GM19043 (cell line): ENCODE results near the gene NDUFS1.
"Not testable (repeated sequence)": the region's sequence is repeated elsewhere in the genome, so short reads cannot be mapped to it uniquely, and the experiment has no call there.

Source experiments
- ATAC-seq: cut with Tn5 transposase; IDR thresholded peaks from one replicate; pipeline ENCODE4 v1.9.1; 2021; ENCODE audit warnings: low read depth; ENCODE audit not compliant: unreplicated experiment

NDUFS1 gene

DNA sequence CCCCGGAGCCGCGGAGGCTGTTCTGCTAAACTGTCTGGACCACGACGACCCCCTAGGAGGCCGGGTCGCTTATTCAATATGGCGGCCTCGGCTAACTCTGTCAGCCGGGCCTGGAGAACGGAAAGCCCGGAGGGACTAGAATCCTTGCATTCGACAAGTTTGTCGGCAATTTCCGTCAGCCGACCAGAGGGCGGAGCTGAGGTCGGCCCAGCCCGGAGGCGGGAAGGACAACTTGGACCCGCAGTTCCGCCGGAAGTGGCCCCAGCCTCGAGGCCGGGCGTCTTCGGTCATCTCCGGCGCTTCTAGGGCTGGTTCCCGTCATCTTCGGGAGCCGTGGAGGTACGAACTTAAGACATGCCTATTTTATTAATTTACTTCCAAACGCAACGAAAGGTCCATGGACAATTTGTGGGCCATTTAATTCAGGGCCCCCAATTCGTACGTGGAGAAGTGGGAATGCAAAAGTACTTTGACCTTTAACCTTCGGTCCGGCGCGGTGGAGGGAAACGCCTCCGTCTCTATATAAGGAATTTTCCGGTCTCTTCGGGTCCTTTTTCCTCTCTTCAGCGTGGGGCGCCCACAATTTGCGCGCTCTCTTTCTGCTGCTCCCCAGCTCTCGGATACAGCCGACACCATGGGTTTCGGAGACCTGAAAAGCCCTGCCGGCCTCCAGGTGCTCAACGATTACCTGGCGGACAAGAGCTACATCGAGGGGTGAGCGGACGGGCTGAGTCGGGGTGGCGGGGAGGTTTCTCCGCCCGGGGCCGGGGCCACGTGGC is at the start of gene NDUFS1, which contains the start of gene EEF1B2:
NDUFS1 (minus strand) TSS at position 99 of the 779 bp plus-strand sequence. CDS start 5,766 bp downstream, outside the sequence.
EEF1B2 (plus strand) TSS at position 550 of the 779 bp plus-strand sequence; CDS start at position 635, 85 bp downstream.
- ATAC-seq = peak; percentile 87

DNA sequence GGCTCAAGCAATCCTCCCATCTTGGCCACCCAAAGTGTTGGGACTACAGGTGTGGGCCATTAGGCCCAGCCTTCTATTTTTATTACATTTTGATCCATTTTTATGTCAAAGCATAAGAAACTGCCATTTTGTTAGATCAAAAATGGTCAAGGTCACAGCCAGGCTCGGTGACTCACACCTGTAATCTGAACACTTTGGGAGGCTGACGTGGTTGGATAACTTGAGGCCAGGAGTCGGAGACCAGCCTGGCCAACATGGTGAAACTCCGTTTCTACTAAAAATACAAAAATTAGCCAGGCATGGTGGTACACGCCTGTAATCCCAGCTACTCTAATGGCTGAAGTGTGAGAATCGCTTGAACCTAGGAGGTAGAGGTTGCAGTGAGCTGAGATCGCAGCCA is 49.7 kb upstream of the NDUFS1 start:
- no peak for ATAC-seq

DNA sequence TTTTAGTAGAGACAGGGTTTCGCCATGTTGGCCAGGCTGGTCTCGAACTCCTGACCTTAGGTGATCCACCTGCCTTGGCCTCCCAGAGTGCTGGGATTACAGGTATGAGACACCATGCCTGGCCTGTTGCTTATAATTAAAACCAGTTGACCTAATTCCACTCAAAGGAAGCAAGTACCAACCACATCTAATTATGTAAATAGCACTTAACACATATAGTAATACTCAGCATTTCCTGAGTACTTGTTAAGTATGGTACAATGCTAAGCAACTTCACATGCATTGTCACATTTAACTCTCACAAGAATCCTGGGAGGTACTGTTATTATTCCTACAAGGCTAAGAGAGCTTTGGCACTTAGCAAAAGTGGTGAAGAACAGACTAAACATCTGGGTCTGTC is 48.1 kb upstream of the NDUFS1 start:
- not testable (repeated sequence) for ATAC-seq

DNA sequence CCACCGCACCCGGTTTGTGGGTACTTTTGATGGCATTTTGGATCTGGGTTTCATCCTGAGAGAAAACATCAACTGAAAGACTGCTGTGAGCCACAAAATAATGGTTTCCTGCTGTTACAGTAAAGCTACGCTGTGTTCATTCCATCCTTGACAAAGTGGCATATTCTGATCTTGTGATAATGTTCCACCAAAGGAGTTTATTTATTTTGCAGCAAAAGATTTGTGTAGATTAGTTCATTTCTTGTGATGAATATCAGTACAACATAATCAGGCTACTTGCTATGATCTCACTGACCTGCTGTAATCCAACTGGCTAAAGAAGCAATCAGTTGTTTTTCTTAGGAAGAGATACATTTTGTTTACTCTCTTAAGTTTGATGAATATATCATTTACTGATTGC is 45.5 kb upstream of the NDUFS1 start:
- ATAC-seq = no peak

DNA sequence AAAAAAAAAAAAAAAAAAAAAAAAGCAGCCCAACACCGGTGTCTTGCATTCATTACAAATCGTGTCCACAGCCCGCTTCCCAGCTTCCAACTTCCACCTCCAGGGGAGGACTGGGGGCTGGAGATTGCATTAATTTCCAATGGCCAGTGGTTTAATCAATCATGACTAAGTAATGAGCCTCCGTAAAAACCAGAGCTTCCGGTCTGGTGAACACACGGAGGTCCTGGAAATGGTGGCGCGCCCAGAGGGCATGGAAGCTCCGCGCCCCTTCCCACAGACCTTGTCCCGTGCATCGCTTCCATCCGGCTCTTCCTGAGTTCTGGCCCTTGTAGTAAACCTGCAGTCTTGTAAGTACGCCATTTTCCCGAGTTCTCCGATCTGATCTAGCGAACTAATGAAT is 44.1 kb upstream of the NDUFS1 start:
- no peak for ATAC-seq

DNA sequence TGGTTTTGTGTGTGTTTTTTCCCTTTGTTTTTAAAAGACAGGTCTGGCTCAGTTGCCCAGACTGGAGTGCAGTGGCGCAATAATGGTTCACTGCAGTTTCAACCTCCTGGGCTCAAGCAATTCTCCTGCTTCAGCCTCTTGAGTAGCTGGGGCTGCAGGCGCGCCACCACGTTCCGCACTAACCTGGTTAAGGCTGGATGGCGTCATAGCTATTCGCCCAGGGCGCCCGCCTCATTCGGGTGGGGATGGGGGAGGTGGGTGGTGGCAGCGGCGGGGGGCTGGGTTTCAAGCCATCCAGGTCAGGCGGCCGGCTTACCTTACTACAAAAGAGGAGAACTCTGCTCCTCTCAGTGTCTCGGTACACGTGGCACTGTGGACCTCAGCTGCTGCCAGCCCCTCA is 43.2 kb upstream of the NDUFS1 start:
- no peak for ATAC-seq

DNA sequence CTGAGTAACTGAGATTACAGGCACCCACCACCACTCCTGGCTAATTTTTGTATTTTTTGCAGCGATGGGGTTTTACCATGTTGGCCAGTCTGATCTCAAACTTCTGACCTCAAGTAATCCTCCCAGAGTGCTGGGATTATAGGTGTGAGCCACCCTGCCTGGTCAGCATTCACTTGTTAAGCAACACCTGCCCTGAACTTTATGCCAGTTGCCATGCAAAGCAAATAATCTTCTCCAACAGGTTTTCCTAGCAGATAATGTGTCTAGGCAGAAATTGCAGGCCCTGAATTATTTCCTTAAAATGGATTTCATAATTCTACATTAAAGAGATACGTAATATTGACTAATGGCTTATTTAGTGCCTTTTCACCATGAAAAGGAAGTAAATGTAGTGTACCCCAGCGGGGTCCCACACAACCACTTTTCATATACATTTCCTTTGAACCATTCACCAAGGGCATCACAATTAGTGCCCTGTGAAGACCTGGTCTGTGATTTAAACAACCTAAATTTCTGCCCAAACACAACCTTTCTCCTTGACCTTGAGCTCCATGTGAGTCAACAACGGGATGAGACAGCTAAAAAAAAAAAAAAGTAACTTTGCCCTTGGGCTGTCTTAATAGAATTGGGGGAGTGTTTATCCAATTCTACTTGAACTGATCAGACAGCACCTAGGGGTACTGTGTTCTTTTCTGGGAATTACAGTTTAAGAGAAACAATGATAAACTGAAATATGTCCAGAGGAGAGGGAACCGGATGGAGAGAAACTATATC is 42.0 kb upstream of the NDUFS1 start:
- no peak for ATAC-seq

DNA sequence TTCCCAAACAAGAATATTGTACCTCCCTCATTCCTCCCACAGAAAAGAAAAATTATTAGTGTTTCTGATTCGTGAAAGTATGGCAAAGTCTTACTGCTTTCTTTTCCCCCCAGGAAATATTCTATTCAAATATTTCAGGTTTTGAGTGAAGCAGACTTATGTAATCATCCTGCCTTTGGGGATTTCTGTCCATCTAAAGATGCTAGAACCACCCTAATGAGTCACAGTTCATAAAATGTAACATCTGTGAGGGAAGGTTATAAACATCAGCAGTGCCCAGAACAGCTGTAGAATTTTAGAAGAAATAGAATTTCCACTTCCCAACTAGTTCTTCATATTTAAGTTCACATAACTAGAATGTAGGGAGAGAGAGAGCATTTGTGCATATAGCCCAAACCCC is 39.4 kb upstream of the NDUFS1 start:
- no peak for ATAC-seq

DNA sequence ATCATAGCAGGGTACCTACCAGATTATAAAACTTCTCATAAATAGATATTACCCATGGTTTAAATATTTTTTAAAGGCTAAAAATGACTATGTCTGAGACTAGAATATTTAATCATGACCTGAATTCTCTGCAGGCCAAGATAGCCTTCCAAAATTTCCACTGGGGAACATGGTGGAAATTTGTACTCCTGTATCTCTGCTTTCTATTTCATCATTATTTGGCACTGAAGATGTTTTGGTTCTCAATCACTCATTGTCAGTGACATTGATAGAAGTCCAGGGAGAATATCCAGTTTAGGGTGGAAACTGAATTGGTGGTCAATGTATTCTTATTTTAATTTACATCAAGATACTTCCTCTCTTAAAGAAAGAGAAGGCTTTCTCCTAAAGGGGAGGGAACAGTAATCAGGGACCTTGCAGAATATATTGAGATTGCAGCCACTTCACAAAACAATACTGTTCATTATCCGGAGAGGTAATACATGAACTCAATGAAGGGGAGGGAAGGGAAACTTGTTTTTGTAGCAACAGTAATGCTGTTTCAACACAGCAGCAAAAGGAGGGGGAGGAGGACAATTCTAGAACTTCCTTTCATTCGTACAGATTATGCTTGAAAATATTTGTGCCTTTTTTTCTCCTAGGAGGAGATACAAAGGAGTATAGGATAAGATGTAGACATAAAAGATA is 34.6 kb upstream of the NDUFS1 start:
- no peak for ATAC-seq

DNA sequence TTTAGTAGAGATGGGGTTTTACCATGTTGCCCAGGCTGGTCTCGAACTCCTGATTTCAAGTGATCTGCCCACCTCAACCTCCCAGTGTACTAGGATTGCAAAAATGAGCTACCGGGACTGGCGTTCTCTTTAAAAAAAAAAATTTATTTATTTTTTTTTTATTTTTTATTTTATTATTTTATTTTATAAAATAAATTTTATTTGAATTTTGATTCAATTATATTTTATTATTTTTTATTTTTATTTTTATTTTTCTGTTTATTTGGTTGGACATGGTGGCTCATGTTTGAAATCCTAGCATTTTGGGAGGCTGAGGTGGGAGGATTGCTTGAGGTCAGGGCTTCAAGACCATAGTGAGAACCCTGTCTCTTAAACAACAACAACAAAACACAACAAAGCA is 32.9 kb upstream of the NDUFS1 start:
- no peak for ATAC-seq

DNA sequence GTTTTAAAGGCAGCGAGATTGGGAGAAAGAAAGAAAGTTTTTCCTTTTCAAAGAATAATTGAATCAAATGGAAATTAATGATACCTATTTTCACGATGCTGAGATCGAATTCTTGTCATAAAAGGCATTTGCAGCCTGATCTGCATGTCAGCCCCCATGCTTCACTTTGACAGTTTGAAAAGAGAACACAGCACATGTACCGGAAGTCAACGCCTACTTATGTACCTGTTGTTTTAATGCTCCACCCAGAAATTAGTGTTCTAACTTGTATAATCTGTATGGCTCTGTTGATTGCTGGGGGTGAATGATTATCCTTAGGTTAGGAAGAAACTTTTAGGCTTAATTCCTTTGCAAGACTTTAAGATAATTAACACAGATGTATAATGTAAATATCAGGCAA is 31.4 kb upstream of the NDUFS1 start:
- ATAC-seq = no peak

DNA sequence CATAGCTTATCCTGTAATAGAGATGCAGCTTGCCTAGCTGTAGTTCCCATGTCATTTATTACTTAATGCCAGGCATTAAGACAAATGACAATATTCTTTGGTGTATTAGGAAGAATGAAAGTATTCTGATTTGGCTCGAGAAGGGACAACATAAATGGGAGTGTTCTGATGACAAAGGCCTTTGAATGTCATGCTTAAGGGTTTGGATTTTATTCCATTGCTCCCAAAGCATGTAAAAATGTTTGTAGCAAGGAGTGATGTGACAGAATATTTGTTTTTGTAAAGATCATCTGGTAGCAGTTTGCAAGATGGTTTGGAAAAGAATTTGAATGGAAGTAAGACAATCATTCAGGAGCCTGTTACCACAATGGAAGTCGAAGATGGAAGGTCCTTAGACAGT is 30.9 kb upstream of the NDUFS1 start:
- ATAC-seq = no peak

DNA sequence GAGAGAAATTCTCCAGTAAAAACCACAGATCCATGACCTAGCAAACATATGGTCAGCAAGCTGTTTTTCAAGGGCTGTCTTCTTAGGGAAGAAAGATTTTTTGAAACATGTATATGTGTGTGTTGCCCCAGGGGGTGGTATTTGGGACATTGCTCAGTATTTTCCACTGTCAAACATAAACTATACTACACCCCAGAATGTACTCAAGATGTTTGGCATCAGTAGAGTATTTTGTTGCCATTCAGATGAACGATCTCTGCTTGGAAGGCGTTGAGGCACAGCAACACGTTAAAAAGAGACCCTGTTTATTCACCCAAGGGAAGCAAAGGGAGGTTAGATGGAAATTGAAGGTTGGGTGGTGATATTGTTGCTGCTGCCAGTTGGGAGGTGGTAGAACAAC is 30.4 kb upstream of the NDUFS1 start:
- ATAC-seq = no peak

DNA sequence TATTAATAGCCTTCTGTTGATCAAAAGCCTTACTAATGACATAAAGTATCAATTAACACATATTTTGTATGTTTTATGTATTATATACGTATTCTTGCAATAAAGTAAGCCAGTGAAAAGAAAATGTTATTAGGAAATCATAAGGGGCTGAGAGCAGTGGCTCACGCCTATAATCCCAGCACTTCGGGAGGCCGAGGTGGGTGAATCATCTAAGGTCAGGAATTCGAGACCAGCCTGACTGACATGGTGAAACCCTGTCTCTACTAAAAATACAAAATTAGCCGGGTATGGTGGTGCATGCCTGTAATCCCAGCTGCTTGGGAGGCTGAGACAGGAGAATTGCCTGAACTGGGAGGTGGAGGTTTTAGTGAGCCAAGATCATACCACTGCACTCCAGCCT is 22.3 kb upstream of the NDUFS1 start:
- not testable (repeated sequence) for ATAC-seq

DNA sequence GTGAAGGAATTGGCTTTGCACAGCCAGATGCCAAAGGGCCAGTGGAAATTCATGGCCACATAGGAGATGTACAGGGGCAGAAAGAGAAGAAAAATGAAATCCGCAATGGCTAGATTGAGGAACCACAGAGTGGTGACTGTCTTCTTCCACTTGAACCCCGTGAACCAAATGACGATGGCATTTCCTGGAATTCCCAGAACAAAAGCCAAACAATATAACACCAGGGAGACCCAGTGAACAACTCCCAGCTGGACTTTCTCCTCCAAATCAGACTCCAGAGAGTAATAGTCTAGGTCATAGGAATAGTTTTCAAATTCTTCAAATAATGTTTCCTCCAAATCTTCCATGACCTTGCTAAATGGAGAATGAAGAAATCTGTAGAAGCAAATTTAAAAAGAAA is 17.7 kb upstream of the NDUFS1 start:
- ATAC-seq = no peak

DNA sequence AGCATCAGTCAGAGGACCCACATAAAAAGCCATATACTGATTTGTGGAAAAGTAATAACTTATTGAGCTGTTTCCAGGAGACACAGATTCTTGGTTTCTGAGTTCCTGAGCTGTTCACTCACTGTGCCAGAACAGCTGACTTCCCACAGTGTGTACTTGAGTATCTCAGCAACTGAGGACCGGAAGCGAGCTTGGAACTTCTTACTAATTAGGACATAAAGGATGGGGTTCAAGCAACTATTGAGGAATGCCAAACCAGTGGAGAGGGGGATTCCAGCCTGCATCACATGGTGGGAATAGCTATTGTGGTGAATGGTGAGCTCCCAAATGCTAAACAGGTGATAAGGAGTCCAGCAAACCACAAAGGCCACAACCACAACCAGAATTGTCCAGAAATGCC is 16.9 kb upstream of the NDUFS1 start:
- no peak for ATAC-seq

DNA sequence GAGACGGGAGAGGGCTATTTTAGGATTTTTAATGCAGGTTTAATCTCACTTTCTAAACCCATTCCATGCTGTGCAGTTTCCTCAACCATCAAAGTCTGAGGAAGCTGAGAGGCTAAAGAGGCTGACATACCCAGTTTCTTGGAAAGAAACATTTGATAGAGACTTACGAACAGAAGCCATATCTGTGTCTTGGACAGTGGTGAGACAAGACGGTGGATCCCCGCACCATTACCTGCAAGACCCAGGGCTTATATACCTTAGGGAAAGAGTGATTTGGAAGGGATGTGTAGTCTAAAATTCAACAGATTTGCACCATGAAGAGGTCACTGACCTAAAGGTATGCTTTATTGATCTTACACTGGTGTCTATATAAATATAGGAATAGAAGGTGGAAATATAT is 13.9 kb upstream of the NDUFS1 start:
- ATAC-seq = no peak

DNA sequence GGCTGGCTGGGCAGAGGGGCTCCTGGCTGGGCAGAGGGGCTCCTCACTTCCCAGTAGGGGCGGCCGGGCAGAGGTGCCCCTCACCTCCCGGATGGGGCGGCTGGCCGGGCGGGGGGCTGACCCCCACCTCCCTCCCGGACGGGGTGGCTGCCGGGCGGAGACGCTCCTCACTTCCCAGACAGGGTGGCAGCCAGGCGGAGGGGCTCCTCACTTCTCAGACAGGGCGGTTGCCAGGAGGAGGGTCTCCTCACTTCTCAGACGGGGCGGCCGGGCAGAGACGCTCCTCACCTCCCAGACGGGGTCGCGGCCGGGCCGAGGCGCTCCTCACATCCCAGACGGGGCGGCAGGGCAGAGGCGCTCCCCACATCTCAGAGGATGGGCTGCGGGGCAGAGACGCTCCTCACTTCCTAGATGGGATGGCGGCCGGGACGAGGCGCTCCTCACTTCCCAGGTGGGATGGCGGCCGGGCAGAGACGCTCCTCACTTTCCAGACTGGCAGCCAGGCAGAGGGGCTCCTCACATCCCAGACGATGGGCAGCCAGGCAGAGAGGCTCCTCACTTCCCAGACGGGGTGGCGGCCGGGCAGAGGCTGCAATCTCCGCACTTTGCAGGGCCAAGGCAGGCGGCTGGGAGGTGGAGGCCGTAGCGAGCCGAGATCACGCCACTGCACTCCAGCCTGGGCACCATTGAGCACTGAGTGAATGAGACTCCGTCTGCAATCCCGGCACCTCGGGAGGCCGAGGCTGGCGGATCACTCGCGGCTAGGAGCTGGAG is 12.6 kb upstream of the NDUFS1 start:
- not testable (repeated sequence) for ATAC-seq

DNA sequence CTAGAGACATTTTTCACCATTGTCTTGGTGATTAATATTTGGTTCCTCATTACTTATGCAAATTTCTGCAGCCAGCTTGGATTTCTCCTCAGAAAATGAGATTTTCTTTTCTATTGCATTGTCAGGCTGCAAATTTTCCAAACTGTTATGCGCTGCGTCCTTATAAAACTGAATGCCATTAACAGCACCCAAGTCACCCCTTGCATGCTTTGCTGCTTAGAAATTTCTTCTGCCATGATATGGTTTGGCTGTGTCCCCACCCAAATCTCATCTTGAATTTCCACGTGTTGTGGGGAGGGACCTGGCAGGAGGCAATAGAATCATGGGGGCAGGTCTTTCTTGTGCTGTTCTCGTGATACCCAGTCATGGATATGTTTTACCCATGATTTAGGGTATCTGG is 9.0 kb upstream of the NDUFS1 start:
- ATAC-seq = not testable (repeated sequence)

DNA sequence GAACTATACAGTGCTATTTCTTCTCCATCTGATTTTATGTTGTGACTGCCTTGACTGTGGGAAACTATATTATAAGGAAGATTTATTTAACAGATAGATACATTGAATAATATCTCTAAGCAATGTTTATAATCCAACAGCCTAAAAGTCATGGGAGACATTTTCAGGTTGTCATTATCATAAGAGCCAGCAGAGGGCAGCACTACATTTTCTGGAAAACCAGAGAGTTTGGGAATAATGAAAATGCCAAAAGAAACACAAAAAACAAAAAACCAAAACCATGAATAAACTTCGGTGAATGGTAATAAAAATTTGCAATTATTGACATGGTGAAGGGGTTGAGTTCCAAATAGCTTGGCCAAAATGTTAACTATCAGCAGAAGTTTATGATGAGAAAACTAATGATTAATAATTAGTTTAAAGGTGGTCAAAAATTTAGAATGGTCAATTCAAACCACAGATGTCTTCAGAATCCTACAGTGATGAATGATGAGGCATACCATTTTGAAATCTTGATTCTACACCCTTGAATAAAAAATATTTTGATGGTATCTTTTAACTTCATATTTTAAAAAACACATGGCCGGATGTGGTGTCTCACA is 5.1 kb upstream of the NDUFS1 start:
- ATAC-seq = no peak
